ENCODE data around the gene HMOX2.

DNA sequence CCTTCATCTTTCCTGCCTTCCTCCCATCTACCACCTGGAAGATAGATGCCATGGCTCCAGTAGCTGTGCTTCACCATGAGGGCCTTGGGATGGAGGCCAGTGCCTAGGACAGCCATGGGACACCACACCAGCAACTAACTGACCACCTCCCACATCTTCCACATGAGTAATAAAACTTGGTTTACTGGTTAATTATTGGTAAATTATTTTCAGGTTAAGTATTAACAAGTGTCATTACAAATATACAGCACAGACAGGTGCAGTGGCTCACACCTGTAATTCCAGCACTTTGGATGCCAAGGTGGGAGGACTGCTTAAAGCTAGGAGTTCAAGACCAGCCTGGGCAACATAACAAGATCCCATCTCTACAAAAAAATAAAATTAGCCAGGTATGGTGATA, 48.4 kb downstream of the HMOX2 start:
- TF ChIP-seq, protein P1, sequence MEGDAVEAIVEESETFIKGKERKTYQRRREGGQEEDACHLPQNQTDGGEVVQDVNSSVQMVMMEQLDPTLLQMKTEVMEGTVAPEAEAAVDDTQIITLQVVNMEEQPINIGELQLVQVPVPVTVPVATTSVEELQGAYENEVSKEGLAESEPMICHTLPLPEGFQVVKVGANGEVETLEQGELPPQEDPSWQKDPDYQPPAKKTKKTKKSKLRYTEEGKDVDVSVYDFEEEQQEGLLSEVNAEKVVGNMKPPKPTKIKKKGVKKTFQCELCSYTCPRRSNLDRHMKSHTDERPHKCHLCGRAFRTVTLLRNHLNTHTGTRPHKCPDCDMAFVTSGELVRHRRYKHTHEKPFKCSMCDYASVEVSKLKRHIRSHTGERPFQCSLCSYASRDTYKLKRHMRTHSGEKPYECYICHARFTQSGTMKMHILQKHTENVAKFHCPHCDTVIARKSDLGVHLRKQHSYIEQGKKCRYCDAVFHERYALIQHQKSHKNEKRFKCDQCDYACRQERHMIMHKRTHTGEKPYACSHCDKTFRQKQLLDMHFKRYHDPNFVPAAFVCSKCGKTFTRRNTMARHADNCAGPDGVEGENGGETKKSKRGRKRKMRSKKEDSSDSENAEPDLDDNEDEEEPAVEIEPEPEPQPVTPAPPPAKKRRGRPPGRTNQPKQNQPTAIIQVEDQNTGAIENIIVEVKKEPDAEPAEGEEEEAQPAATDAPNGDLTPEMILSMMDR (IDR thresholded peaks at IDR 0.05) = no peak
- no peak for TF ChIP-seq TCF7L2 (IDR thresholded peaks at IDR 0.05; ENCODE audit: low read depth, low read length)
- TF ChIP-seq, protein P2, sequence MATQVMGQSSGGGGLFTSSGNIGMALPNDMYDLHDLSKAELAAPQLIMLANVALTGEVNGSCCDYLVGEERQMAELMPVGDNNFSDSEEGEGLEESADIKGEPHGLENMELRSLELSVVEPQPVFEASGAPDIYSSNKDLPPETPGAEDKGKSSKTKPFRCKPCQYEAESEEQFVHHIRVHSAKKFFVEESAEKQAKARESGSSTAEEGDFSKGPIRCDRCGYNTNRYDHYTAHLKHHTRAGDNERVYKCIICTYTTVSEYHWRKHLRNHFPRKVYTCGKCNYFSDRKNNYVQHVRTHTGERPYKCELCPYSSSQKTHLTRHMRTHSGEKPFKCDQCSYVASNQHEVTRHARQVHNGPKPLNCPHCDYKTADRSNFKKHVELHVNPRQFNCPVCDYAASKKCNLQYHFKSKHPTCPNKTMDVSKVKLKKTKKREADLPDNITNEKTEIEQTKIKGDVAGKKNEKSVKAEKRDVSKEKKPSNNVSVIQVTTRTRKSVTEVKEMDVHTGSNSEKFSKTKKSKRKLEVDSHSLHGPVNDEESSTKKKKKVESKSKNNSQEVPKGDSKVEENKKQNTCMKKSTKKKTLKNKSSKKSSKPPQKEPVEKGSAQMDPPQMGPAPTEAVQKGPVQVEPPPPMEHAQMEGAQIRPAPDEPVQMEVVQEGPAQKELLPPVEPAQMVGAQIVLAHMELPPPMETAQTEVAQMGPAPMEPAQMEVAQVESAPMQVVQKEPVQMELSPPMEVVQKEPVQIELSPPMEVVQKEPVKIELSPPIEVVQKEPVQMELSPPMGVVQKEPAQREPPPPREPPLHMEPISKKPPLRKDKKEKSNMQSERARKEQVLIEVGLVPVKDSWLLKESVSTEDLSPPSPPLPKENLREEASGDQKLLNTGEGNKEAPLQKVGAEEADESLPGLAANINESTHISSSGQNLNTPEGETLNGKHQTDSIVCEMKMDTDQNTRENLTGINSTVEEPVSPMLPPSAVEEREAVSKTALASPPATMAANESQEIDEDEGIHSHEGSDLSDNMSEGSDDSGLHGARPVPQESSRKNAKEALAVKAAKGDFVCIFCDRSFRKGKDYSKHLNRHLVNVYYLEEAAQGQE (IDR thresholded peaks at IDR 0.05; ENCODE audit: insufficient read depth in 1 of 2, low read depth in 2 of 2, low read length in 1 of 2) = no peak

Measured in Panc1 (cell line).